Urinary bladder (tissue), 4 donors: ENCODE data around the gene ZNF467. TPM values are rescaled to one million over a fixed set of nuclear protein-coding genes. Genes with fewer than 3 reads are reported as not detected.

Experiments
- DNase-seq: peaks from one replicate; pipeline ENCODE4 v3.0.0-alpha.2; 2015; ENCODE audit errors: extremely low spot score
- H3K27ac ChIP-seq: one replicate; pipeline ENCODE4 v1.5.1; 2013; ENCODE audit warnings: low read depth, mild to moderate bottlenecking, moderate library complexity
- H3K36me3 ChIP-seq: one replicate; pipeline ENCODE4 v1.6.1; 2013; ENCODE audit warnings: mild to moderate bottlenecking, moderate library complexity; ENCODE audit not compliant: insufficient read depth
- H3K4me1 ChIP-seq: one replicate; pipeline ENCODE4 v1.6.1; 2013; ENCODE audit warnings: mild to moderate bottlenecking, moderate library complexity; ENCODE audit not compliant: insufficient read depth
- H3K4me3 ChIP-seq: one replicate; pipeline ENCODE4 v1.5.1; 2013; ENCODE audit warnings: low read depth, low read length
- WGBS: extraction: QIAGEN DNeasy Blood & Tissue Kit; methylation state at CpG from one replicate; pipeline ENCODE4 v1.1.7; 2013; 5-methylcytosine and 5-hydroxymethylcytosine counted together
- polyA plus RNA-seq: library from polyadenylated mRNA; stranded (reverse); fragments of 200-250 nt; gene quantifications from one replicate; pipeline ENCODE4 v1.2.3, GENCODE V29; 2013
- total RNA-seq: library from RNA; depleted of rRNA; stranded (reverse); fragments of >200 nt; gene quantifications from one replicate; pipeline ENCODE4 v1.2.3, GENCODE V29; 2014
- donor health status: healthy with polysubstance abuse.
- donor health status: healthy.

The ZNF467 gene
- total RNA-seq (2.1 TPM), polyA plus RNA-seq (9.5 TPM)

- DNase-seq, result no peak
Observed at GRCh38 chr7:149773446-149774236, at the start of gene ZNF467. TSS of gene ZNF467 (minus strand) at chr7:149773588. CDS start at chr7:149771032, 2,556 bp downstream.

DNA sequence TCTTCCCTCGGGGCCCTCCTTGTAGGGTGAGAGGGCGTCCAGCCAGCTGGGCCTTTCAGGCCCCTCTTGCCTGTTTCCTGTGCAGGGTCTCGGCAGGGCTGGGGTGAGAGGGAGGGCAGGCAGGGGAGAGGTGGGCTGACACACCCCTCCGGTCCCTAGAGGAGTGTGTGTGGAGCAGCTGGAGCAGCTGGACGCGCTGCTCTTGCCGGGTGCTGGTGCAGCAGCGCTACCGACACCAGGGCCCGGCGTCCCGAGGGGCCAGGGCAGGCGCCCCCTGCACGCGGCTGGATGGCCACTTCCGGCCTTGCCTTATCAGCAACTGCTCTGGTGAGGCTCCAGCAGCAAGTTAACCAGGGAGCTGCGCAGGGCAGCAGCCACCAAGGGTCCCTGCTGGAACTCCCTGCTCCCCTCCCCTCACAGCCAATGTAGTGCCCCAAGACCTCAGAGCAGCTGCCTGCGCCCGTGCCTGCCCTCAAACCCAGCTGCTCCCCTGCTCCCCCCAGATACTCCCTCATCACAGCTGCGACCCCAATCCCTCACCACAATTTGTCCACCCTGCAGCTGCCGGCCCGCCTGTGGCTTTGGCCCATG, 49.1 kb upstream of the ZNF467 start:
- 44% methylated on average over 22 of the region's 22 CpGs for WGBS
- H3K4me3 ChIP-seq, result no peak overlapping the region
- H3K27ac ChIP-seq, result no peak overlapping the region
- H3K4me1 ChIP-seq, result no peaks in the 10 kb centered on the region
- no peak for DNase-seq
- no peaks in the 10 kb centered on the region for H3K36me3 ChIP-seq

More at GRCh38 chr7:149773446-149774236, at the start of gene ZNF467:
- no peaks in the 10 kb centered on the region for H3K4me1 ChIP-seq
- 2% methylated on average over 57 of the region's 57 CpGs for WGBS
- H3K4me3 ChIP-seq, result peak within 1 kb of the TSS; percentile 79
- no peak within 1 kb of the TSS for H3K27ac ChIP-seq
- H3K36me3 ChIP-seq, result no peaks in the 10 kb centered on the region

- Histone ChIP-seq H3K36me3 (no peaks in the 10 kb centered on the region), H3K4me3 (no peak overlapping the region), H3K27ac (no peak overlapping the region), H3K4me1 (no peaks in the 10 kb centered on the region)
- DNase-seq, result no peak
- 85% methylated on average over 30 of the region's 30 CpGs for WGBS
Observed at GRCh38 chr7:149821191-149822148, 48.1 kb upstream of the ZNF467 start.

DNA sequence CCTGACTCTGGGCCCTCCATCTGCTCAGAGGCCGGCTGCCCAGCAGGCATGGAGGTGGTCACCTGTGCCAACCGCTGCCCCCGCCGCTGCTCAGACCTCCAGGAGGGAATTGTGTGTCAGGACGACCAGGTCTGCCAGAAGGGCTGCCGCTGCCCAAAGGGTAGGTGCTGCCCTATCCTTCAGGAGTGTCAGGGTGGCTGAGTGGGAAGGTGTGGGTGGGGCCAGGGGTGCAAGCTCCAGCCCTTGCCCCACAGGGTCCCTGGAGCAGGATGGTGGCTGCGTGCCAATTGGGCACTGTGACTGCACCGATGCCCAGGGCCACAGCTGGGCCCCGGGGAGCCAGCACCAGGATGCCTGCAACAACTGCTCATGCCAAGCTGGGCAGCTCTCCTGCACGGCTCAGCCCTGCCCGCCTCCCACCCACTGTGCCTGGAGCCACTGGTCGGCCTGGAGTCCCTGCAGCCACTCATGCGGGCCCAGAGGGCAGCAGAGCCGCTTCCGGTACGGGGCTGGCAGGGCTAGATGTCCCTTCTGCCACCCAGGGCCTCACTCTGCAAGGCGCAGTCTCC, 47.3 kb upstream of the ZNF467 start:
- H3K4me1 ChIP-seq, result no peaks in the 10 kb centered on the region
- 85% methylated on average over 17 of the region's 17 CpGs for WGBS

DNA sequence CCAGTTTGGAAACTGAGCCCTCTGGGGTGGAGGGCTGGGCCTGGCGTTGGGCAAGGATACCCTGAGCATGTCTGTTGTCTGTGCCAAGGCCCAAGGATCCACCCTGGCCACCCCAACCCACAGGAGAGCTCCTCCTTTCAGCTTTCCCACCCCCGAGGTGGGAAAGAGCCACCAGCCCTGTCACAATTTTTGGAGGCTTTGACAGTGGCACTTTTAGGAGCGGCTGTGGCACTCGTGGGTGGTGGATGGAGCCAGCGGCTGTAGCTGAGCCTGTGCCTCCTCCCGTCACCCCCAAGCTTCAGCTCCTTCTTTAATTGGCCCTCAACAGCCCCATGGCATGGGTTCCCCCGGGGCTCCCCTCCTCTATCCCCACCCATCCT, 46.6 kb upstream of the ZNF467 start:
- H3K36me3 ChIP-seq, result no peaks in the 10 kb centered on the region
- no peaks in the 10 kb centered on the region for H3K4me1 ChIP-seq
- 83% methylated on average over 7 of the region's 7 CpGs for WGBS
- DNase-seq, result no peak
- H3K27ac ChIP-seq, result no peak overlapping the region
- H3K4me3 ChIP-seq, result no peak overlapping the region

More for the DNA sequence above, 47.3 kb upstream of the ZNF467 start:
- DNase-seq, result no peak
- Histone ChIP-seq H3K27ac (no peak overlapping the region), H3K4me3 (no peak overlapping the region), H3K36me3 (no peaks in the 10 kb centered on the region)

- no peak for DNase-seq
- H3K36me3 ChIP-seq, result no peaks in the 10 kb centered on the region
Observed at GRCh38 chr7:149819141-149819960, 46.0 kb upstream of the ZNF467 start.

DNA sequence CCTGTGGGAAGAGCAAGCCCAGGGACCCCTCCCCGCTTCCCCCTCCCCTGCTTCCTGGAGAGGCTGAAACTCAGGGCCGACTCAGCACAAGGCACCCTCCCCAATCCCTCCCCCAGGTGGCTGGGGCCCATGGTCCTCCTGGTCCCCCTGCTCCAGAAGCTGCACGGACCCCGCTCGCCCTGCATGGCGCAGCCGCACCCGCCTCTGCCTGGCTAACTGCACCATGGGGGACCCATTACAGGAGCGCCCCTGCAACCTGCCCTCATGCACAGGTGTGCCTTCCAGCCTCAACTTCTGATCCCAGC, 45.1 kb upstream of the ZNF467 start:
- WGBS, result 89% methylated on average over 9 of the region's 9 CpGs
- Histone ChIP-seq H3K4me3 (no peak overlapping the region), H3K36me3 (no peaks in the 10 kb centered on the region), H3K27ac (no peak overlapping the region), H3K4me1 (no peaks in the 10 kb centered on the region)
- no peak for DNase-seq

More at GRCh38 chr7:149819141-149819960, 46.0 kb upstream of the ZNF467 start:
- Histone ChIP-seq H3K4me3 (no peak overlapping the region), H3K4me1 (no peaks in the 10 kb centered on the region), H3K27ac (no peak overlapping the region)
- WGBS, result 90% methylated on average over 28 of the region's 28 CpGs

GRCh38 chr7:149817836-149818535, 44.6 kb upstream of the ZNF467 start:
- 88% methylated on average over 23 of the region's 23 CpGs for WGBS

GRCh38 chr7:149817301-149817771, 43.9 kb upstream of the ZNF467 start:
- WGBS, result 73% methylated on average over 8 of the region's 8 CpGs
- DNase-seq, result no peak
- no peak overlapping the region for H3K4me3 ChIP-seq

More at GRCh38 chr7:149817836-149818535, 44.6 kb upstream of the ZNF467 start:
- Histone ChIP-seq H3K27ac (no peak overlapping the region), H3K4me3 (no peak overlapping the region), H3K4me1 (no peaks in the 10 kb centered on the region), H3K36me3 (no peaks in the 10 kb centered on the region)
- no peak for DNase-seq

DNA sequence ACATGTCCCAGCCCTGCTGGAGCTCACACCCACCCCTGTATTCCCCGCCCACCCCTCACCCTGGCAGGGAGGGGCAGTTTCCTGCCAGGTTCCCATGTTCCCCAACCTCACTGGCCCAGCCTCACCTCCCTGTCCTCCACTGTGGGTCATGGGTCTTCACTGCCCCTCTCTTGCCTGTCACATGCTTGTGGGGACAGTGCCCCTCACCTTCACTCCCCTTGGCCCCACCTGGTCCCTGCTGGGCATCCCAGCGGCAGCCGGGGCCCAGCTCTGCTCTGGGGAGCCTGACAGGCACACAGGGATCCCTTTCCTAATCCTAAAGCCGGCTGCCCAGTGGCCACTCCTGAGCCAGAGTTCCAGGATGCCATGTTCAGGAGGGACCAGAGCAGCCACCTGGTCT, 43.4 kb upstream of the ZNF467 start:
- Histone ChIP-seq H3K36me3 (no peaks in the 10 kb centered on the region), H3K4me1 (no peaks in the 10 kb centered on the region), H3K27ac (no peak overlapping the region), H3K4me3 (no peak overlapping the region)
- no peak for DNase-seq
- WGBS, result 70% methylated on average over 4 of the region's 4 CpGs

More at GRCh38 chr7:149817301-149817771, 43.9 kb upstream of the ZNF467 start:
- Histone ChIP-seq H3K36me3 (no peaks in the 10 kb centered on the region), H3K4me1 (no peaks in the 10 kb centered on the region), H3K27ac (no peak overlapping the region)

DNA sequence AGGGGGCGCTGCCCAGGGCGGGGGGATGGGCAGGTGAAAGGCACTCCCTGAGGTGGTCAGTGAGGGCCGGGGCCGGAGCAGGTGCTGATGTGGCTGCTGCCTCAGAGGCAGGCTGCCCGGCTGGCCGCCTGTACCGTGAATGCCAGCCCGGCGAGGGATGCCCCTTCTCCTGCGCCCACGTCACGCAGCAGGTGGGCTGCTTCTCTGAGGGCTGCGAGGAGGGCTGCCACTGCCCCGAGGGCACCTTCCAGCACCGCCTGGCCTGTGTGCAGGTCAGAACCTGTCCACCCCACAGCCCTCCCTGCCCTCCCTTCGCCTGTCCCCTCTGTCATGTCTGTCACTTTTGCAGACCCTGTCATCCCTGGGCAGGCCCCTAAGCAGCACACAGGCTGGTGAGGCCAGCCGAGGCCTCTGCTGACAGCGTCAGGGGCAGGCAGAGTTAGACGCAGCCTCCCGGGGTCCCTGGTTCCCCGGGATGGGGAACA, 42.9 kb upstream of the ZNF467 start:
- Histone ChIP-seq H3K27ac (no peak overlapping the region), H3K4me1 (no peaks in the 10 kb centered on the region), H3K4me3 (no peak overlapping the region), H3K36me3 (no peaks in the 10 kb centered on the region)
- 83% methylated on average over 21 of the region's 21 CpGs for WGBS
- no peak for DNase-seq

- H3K27ac ChIP-seq, result no peak overlapping the region
- WGBS, result 69% methylated on average over 16 of the region's 16 CpGs
Observed at GRCh38 chr7:149815661-149816266, 42.4 kb upstream of the ZNF467 start.

More at GRCh38 chr7:149815661-149816266, 42.4 kb upstream of the ZNF467 start:
- no peak for DNase-seq
- Histone ChIP-seq H3K4me1 (no peaks in the 10 kb centered on the region), H3K36me3 (no peaks in the 10 kb centered on the region), H3K4me3 (no peak overlapping the region)
